ENCODE data around the gene ADSL.
A peak's percentile ranks its signal among the peaks of the same experiment; 100 is the strongest.
"Not testable (repeated sequence)": the region's sequence is repeated elsewhere in the genome, so short reads cannot be mapped to it uniquely, and the experiment has no call there.

Gene ADSL

DNA sequence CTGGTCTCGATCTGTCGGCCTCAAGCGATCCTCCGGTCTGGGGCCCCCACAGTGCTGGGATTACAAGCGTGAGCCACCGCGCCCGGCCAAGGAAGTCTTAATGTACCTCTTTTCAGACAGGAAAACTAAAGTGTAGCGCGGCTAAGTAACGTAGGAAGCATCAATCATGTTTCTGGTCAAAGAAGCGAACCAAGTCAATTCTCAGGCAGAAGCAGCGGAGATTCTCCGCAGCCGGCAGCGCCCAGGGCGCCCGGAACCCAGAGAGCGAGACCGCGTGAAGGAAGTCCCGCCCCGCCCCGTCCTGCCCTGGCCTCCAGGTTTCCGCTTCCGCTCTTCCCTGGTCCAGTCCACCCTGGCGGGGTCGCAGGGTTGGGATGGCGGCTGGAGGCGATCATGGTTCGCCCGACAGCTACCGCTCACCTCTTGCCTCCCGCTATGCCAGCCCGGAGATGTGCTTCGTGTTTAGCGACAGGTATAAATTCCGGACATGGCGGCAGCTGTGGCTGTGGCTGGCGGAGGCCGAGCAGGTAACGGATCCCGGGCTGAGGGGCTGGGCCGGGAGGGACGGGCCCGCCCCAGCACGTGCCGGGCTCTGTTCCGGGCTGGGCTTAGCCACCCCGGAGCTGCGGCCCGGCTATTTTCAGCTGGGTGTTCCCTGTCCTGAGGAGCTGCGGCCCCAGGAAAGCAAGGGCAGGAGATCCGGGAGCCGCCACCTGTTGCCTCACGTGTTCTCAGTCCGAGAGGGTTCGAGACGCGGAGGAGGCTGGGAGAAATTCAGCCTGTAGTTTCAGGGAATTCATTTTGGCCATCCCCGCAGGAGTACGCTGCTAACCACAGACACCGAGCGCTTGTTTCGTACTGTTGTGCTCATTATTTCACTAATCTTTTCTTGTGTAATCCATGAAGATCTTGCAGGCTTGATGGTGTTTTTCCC lies at the start of gene ADSL:
TSS of gene ADSL (plus strand) at position 316 of the 934 bp plus-strand sequence. CDS start at position 375, 59 bp downstream.
- peak; percentile 86 for DNase-seq

DNA sequence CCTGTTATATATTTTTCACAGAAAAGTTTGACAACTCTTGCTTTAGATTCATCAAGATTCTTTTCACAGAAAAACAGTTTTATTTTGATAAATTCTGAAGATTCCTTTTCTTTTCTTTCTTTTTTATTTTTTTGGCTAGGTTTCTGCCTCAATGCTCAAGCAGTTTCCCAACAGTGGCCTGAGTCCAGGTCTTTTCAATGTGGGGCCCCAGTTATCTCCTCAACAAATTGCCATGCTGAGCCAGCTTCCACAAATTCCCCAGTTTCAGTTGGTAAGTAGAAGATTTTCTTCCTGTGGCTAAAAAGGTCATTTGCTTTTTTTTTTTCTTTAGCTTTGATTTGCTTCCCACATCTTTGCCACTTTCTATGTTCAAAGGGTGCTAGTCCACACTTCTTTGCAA lies 46.0 kb upstream of the ADSL start:
- DNase-seq, result no peak

DNA sequence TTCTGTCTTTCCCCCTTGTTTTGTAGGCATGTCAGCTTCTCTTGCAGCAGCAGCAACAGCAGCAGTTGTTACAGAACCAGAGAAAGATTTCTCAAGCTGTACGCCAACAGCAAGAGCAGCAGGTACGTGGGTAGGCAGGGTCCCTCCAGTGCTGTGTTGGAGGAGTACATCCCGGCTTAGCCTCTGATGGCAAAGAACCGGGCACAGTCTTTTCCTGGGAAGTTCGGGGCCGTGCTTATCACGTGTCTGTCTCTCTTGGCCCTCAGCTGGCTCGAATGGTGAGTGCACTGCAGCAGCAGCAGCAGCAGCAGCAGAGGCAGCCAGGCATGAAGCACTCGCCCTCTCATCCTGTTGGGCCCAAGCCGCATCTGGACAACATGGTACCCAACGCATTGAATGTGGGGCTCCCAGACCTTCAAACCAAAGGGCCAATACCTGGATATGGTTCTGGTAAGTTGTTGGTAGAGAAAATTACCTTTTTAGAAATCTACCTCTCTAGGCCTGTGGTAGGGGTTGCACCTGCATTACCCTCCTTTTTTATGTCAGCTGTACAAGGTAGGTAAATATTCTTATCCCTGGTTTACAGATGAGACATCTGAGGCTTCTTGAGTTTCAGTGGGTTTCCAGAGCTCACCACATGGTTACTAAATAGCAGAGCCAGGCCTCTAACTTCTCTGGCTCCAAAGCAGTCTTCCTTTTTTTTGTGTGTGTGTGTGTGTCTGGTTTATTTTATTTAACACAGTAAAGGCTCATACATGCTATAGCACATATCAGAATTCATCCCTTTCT lies 45.2 kb upstream of the ADSL start:
- DNase-seq, result no peak

DNA sequence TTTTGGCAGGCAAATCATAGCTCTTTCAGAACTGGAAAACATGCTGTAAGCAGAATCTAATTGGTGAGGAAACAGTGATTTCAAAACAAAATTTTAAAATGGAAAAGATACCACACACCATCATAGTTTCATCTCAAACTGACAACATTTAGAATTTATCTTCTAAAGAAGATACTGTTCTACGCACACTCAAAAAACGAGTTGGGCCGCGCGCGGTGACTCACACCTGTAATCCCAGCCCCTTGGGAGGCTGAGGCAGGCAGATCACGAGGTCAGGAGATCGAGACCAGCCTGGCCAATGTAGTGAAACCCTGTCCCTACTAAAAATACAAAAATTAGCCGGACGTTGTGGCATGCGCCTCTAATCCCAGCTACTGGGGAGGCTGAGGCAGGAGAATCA lies 44.2 kb upstream of the ADSL start:
- no peak for DNase-seq

DNA sequence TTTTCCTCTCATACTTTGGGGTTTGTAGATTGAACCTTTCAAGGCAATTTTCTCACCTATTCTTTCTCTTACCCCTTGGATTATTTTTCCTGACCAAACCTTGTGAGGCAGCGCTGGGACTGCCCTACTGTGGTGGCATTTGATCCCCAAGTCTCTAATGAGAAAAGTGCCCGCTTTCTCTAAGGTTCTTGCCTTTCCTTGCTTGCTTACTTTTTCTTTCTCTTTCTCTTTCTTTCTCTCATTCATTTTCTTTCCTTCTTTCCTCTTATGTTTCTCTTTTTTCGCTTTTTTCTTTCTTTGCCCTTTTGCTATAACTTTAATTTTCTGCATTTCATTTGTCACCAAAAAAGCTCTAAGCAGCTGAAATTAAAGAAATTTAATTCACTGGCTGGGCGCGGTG lies 40.7 kb upstream of the ADSL start:
- DNase-seq, result no peak

DNA sequence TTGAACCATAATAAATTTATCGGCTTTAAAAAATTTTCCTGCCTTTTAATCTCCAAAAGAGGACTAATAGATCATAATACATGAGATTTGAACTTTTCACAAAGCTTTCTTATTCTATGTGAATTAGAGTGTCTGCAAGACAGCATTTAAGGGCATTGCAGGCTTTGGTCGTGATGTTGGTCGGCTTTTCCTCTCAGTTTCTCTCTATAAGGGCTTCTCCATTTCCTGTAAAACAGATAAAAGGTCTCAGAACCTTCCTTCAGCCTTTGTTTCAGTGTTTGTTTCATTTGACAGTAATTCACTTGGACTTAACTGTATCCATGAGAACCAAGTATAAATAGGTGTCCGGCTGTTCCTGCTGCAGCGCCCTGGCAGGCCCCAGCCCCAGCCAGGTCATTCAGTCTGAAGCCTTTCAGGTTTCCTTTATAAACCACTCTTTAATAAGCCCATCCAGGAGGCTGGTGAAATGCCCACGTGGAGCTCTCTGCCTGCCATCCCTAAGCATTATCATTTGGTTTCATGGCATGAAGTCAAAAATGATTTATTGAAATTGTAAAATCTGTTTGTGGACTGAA lies 37.2 kb upstream of the ADSL start:
- DNase-seq, result no peak

DNA sequence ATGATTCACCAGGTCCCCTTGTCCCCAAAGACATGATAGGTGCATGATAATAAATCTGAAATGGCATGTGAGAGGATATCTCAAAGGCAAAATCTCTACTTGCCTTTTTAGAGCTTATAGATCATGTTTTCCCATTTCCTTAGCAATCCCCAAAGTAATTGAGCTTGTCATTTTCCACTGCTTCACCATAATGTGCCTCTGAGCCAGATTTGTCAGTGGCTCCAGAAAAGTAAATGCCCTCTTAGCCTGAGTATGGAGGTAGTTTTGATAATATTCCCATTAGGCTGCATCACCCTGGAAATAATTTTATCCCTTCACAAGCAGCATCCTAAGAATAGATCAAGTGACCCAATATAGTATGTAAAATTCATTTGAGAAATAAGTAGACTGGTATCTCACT lies 36.7 kb upstream of the ADSL start:
- DNase-seq, result no peak

DNA sequence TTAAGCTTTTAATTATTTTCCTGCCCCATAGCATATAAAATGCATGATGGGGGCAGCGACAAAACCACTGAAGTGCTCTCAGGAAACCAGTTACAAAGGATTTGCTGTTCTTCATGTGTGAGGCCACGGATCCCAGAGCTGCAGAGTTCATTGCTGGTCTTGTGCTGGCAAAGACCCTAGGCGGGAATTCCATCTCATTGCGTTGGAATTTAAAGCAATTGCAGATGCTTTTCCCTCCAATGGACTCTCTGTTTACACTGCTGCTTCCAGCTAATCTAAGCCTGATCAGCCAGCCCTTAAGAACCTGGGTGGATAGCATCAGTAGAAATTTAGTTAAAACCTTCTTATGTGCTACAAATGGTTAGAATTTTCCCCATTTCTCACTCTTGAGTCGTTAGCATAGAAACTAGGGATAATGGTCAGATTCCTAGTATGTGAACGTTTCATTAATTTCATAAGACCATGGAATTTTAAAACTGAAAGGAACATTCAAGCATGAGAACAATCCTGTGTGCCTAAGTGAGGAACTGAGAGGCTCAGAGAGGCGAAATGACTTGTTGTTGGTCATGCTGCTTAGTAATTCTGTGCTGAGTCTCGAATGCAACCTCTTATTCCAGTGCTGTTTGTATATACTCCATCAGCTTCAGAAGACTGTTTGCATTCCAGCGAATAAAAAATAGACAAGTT lies 36.1 kb upstream of the ADSL start:
- DNase-seq, result no peak

DNA sequence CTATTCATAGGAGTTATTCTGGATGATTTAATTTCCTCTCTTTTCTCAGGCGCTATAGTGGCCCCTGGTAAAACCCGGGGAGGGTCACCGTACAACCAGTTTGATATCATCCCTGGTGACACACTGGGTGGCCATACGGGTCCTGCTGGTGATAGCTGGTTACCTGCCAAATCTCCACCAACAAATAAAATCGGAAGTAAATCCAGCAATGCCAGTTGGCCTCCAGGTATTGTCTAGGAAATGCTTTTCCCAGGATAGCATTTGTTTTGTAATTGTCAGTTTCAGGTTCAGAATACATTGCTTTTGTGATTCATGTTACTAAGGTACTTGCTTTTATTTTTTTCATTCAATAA lies 35.6 kb upstream of the ADSL start:
- DNase-seq, result no peak

DNA sequence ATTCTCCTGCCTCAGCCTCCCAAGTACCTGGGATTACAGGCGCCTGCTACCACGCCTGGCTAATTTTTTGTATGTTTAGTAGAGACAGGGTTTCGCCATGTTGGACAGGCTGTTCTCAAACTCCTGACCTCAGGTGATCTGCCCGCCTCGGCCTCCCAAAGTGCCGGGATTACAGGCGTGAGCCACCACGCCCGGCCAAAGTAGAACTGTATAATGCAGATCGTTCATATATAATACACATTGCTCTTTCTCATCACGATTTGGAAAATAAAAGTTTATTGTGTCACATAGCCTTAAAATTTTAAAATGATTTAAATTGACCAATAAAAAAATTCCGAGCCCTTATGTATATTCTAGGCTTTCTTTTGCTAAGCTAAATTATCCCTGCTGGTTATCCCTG lies 34.7 kb upstream of the ADSL start:
- not testable (repeated sequence) for DNase-seq

DNA sequence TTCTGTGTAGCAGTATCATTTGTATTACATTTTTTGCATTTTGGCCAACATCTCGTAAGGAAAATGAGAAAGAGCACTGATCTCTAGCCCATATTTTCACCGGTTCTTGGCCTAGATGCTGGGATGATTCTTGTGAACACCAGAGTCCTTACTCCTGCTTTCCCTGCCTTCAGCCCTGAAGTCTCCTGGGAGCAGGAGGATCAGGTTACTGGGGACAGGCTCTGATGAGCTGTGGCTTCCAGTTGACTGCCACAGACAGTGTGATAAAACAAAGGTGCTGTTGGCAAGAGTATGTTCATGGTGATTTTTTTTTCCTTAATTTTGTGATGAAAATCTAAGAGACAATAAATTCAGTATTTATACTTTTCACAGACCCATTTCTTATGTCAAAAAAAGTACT lies 34.2 kb upstream of the ADSL start:
- DNase-seq, result no peak

DNA sequence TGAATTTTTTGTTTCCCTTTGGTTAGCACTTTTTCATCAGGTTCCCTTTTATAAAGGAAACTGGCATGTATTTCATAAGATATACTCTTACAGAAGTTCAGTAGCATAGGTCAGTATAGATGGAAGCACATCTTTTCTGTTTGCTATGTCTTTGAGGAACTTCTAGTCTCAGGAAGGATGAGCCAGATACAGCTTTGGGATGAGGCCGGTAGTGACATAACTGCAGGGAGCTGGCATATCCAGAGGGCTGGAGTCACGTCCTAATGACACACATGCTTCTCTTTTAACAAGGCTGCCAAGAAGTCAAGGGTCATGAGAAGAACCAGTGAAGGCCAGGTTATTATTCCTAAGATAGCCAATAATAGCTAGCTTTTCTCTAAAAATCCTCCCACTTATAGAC lies 33.3 kb upstream of the ADSL start:
- DNase-seq, result no peak

DNA sequence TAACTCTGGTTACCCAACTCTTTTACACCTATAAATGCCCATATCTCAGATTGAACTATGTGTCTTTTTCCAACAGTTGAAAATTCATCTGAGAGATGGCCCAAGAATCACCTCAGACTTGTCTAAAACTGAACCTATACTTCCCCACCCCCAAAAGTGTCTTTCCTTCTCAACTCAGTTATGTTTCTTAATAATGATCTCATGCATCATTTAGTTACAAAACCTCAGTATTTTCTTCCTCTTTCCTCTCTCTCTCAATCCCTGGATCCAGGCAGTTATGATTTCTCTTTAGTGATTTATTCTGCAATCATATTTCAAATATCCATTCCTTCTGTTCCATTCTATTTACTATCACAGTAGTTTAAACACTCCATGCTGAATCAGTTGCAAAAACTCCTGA lies 32.3 kb upstream of the ADSL start:
- DNase-seq, result no peak

DNA sequence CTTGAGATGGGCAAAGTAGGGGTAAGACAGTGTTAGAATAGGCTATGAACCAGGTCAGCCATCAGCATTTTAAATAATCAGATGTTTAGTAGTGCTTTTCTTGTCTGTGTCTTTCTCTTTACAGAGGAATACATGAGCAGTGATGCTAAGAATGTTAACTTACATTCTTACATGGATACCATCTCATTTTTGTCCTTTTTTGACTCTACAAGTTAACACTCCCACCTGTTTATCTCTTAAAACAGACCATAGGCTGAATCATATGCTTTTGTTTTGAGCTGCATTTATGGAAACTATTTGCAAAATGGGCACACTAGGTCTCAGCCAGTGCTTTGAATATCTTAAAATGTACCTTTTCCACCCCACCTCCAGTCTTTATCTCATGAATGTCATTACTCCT lies 25.6 kb upstream of the ADSL start:
- DNase-seq, result no peak

DNA sequence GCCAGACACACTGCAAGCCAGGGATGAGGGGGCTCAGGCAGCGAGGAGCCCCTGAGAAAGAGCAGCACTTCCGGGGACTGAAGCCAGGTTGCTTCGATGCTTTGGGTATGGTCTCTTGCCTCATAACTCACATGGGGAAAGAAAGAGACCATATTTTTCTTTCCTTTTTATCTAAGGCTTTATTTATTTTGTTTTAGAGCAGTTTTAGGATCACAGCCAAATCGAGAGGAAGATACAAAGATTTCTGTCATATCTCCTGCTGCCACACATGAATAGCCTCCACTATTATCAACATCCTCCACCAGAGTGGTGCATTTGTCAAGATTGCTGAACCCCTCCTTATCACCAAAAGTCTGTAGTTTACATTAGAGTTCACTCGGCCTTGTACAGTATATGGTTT lies 24.3 kb upstream of the ADSL start:
- no peak for DNase-seq

DNA sequence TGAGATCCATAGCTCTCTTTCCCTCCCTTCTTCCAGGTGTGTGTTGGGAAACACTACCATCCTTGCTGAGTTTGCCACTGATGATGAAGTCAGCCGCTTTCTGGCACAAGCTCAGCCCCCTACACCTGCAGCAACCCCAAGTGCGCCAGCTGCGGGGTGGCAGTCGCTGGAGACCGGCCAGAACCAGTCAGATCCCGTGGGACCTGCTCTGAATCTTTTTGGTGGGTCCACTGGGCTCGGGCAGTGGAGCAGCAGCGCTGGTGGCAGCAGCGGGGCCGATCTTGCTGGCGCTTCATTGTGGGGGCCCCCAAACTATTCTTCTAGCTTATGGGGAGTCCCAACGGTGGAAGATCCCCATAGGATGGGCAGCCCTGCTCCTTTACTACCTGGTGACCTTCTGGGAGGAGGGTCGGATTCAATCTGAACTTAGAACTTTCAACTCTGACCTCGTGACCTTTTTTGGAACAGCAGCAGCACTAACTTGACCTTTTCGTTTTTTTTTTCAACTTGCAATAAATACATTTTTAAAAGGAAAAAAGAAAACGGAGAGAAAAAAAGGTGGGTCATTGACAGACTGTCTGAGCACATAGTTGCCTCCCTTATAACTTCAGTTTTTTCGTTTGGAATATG lies 23.4 kb upstream of the ADSL start:
- no peak for DNase-seq

DNA sequence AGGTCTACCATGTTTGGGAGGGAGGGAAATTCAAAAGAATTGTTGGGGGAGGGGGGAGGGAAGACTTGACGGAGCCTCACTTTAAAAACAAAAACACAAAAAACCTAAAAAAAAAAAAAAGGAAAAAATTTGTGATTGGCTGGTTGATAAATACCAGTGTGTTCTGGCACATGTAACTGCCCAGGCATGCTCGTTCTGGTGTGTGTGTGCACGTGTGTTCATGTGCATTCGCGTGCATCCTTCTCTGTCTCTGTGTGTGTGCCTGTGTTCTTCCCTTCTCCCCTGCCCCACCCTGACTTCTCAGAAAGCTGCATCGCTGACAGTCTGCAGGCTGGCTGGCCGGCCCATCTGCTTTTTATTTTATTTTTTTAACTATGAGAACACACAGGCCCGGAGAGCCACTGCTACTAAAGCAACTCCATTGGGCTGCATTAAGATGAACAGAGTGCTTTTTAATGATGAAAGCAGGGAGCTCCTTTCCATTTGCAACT lies 22.6 kb upstream of the ADSL start:
- no peak for DNase-seq

DNA sequence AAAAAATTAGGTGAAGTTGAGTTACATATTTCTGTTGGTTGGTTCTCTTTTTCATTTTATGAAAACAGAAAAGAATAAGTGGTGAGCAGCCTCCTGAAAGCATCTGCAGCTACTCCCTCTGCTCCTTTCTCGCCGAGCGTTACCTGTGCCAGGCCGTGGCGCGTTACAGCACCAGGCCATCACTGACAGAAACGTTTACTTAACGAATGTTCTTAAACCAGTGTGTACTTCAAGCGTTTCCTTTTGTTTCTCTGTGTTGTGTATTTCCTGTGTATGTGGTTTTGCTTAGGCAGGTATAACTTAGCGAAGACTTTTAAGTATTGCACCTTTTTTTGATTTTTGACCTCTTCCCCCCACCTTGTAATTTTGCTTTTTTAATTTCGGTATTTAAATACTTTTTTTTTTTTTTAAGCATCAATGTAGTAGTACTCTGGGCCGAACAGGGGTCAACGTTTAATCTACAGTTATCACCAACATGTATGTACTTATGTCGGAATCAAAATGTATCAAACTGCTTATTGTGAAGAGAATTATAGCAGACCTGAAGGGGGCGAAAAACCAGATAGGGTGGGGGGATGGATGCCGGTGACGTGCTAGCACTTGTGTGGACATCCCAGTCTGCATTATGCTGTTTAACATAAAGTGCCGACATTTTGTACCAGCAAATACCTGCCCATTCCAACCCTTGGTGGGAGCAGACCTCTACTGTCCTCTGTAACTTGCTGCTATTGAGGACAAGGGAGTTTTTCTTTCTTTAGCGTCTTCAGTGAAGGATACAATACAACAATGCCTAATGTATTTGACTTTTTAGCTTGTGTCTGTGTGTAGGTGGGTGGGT lies 21.6 kb upstream of the ADSL start:
- DNase-seq, result no peak

DNA sequence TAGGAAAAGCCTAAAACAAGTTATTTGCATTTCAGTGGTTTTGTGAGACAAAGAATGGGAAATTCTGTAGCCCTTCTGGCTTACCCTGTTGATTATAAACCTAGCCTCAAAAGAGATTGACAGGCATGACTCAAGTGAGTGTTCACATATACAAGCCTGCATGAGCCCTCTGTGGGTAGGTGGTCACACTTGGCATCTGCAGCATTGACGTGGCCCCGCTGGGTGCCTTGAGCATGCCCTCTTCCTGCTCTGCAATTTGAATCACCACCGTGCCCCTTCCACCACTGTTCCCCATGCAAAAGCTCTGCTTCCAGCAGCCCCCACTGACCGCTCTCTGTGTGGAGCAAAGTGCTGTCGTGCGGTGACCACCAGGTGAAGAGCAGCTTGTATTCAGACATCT lies 21.0 kb upstream of the ADSL start:
- no peak for DNase-seq

DNA sequence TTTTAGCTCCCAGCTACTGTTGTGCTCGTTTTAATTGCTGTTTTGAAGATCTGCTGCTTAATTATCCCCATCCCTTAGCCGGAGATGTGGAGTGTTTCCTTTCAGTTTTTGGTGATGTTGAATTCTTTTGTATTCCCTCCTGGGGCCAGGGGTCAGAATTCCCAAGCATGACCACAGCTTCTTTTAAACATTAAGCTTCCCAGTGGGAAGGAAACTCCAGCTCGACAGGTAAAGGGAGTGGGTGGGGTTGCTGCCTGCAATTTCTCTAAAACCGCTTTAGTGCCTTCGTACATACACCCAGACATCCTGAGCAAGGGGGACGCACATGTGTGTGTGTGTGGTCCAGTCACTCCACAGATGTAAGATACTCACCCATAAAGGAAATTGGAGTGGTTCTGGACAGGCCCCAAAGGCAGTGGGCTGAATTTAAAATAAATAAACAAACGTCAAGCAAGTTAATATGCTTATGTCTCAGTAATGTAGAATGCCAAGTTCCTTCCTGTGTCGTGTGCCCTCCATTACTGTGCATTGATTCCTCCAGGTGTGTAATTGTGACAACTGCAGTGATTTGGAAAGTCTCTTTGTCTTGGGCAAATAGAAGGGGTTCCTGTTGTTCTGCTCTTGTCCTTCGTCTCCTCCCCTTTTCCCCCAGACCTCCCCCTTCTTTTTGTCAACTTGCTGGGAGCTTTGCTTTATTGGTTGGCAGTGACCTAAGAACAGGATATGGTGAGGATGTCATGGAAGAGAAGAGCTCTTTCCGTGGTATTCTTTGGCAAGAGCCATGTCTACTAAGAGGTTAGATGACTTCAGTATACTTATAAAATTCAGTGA lies 19.2 kb upstream of the ADSL start:
- no peak for DNase-seq
